HCT116 (cell line): ENCODE data around the gene LIMD2.

Source experiments
- ELF1 ChIP-seq: IDR thresholded peaks from 2 replicates; pipeline ENCODE4 v1.6.1; 2012; ENCODE audit warnings: low read depth, borderline replicate concordance
- EZH2 ChIP-seq: fragments of 200-600 bp; sonication (generic); IDR thresholded peaks from 2 replicates; pipeline ENCODE4 v1.6.1; 2017; ENCODE audit warnings: antibody characterized with exemption, mixed run types
- EZH2phosphoT487 ChIP-seq: fragments of 200-600 bp; IDR thresholded peaks from 2 replicates; pipeline ENCODE4 v1.6.1; 2018; ENCODE audit warnings: antibody characterized with exemption, borderline replicate concordance
- JUND ChIP-seq: IDR thresholded peaks from 2 replicates; pipeline ENCODE4 v1.6.1; 2012
- POLR2A ChIP-seq: IDR thresholded peaks from 2 replicates; pipeline ENCODE4 v1.7.0; 2011; ENCODE audit warnings: borderline replicate concordance; ENCODE audit not compliant: insufficient read depth, insufficient read length; ENCODE audit errors: extremely low read depth
- POLR2AphosphoS5 ChIP-seq: IDR thresholded peaks from 2 replicates; pipeline ENCODE4 v1.6.1; 2011; ENCODE audit warnings: mild to moderate bottlenecking, low read depth, low read length, moderate library complexity
- SIN3A ChIP-seq: IDR thresholded peaks from 2 replicates; pipeline ENCODE4 v1.6.1; 2012; ENCODE audit warnings: low read depth
- SP1 ChIP-seq: IDR thresholded peaks from 2 replicates; pipeline ENCODE4 v1.6.1; 2012; ENCODE audit warnings: low read depth
- SRF ChIP-seq: IDR thresholded peaks from 2 replicates; pipeline ENCODE4 v1.6.1; 2012; ENCODE audit warnings: low read depth
- TF ChIP-seq, protein P1 (sequence below), 3 experiments: fragments of 200-600 bp in 1 of 3; sonication (generic) in 1 of 3; IDR thresholded peaks in 2 of 3; conservative IDR thresholded peaks in 1 of 3; 2 replicates each; pipeline ENCODE4 v1.5.1; 2012 to 2017; ENCODE audit warnings: low read depth in 2 of 3, low read length in 2 of 3, antibody characterized with exemption in 1 of 3, borderline replicate concordance in 1 of 3, control low read depth in 1 of 3, mild to moderate bottlenecking in 1 of 3, mixed read lengths in 1 of 3, mixed run types in 1 of 3, moderate library complexity in 1 of 3; ENCODE audit not compliant: insufficient read depth in 1 of 3
- TF ChIP-seq, protein P2 (sequence below): IDR thresholded peaks from 2 replicates; pipeline ENCODE4 v1.6.1; 2011; ENCODE audit warnings: mild to moderate bottlenecking, low read length, moderate library complexity; ENCODE audit not compliant: insufficient replicate concordance; ENCODE audit errors: extremely low read depth

GRCh38 chr17:63653050-63653449 is 46.9 kb downstream of the LIMD2 start:
- no peak for TF ChIP-seq POLR2A
- TF ChIP-seq SRF, result no peak
- TF ChIP-seq ELF1, result no peak
- TF ChIP-seq EZH2, result no peak
- no peak for TF ChIP-seq EZH2phosphoT487
- TF ChIP-seq, protein P1, sequence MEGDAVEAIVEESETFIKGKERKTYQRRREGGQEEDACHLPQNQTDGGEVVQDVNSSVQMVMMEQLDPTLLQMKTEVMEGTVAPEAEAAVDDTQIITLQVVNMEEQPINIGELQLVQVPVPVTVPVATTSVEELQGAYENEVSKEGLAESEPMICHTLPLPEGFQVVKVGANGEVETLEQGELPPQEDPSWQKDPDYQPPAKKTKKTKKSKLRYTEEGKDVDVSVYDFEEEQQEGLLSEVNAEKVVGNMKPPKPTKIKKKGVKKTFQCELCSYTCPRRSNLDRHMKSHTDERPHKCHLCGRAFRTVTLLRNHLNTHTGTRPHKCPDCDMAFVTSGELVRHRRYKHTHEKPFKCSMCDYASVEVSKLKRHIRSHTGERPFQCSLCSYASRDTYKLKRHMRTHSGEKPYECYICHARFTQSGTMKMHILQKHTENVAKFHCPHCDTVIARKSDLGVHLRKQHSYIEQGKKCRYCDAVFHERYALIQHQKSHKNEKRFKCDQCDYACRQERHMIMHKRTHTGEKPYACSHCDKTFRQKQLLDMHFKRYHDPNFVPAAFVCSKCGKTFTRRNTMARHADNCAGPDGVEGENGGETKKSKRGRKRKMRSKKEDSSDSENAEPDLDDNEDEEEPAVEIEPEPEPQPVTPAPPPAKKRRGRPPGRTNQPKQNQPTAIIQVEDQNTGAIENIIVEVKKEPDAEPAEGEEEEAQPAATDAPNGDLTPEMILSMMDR (IDR thresholded peaks at IDR 0.05 in 2 of 3, conservative IDR thresholded peaks at IDR 0.05 in 1 of 3; ENCODE audit: borderline replicate concordance in 1 of 3, insufficient read depth in 1 of 3, low read depth in 2 of 3, low read length in 2 of 3), result no peak
- no peak for TF ChIP-seq SIN3A
- no peak for TF ChIP-seq SP1
- TF ChIP-seq POLR2AphosphoS5, result no peak
- TF ChIP-seq, protein P2, sequence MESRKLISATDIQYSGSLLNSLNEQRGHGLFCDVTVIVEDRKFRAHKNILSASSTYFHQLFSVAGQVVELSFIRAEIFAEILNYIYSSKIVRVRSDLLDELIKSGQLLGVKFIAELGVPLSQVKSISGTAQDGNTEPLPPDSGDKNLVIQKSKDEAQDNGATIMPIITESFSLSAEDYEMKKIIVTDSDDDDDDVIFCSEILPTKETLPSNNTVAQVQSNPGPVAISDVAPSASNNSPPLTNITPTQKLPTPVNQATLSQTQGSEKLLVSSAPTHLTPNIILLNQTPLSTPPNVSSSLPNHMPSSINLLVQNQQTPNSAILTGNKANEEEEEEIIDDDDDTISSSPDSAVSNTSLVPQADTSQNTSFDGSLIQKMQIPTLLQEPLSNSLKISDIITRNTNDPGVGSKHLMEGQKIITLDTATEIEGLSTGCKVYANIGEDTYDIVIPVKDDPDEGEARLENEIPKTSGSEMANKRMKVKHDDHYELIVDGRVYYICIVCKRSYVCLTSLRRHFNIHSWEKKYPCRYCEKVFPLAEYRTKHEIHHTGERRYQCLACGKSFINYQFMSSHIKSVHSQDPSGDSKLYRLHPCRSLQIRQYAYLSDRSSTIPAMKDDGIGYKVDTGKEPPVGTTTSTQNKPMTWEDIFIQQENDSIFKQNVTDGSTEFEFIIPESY, result no peak
- TF ChIP-seq JUND, result no peak
